DMS 273 treated with DMSO at 0.1 percent for 48 hours (cell line): ENCODE measurements around the gene STPG2.
A peak's percentile ranks its signal among the peaks of the same experiment; 100 is the strongest.

Experiments
- DNase-seq: peaks from one replicate; lab custom pipeline; 2025; lab: John Stamatoyannopoulos, UW

Gene STPG2

GRCh38 chr4:98143001-98143899 is at the start of gene STPG2:
TSS of gene STPG2 (minus strand) at chr4:98143476.
- DNase-seq, result peak; percentile 66

GRCh38 chr4:98185279-98185678 is 42.0 kb upstream of the STPG2 start:
- no peak for DNase-seq

- DNase-seq, result peak; percentile 19
Observed at GRCh38 chr4:98181809-98182208, 38.5 kb upstream of the STPG2 start.

- peak; percentile 58 for DNase-seq
Observed at GRCh38 chr4:98179951-98180350, 36.7 kb upstream of the STPG2 start.

GRCh38 chr4:98176531-98176930 is 33.3 kb upstream of the STPG2 start:
- no peak for DNase-seq

- DNase-seq, result no peak
Observed at GRCh38 chr4:98170035-98170434, 26.8 kb upstream of the STPG2 start.

- DNase-seq, result no peak
Observed at GRCh38 chr4:98166731-98167041, 23.4 kb upstream of the STPG2 start.

GRCh38 chr4:98166025-98166730 is 22.9 kb upstream of the STPG2 start:
- no peak for DNase-seq

GRCh38 chr4:98162696-98163095 is 19.4 kb upstream of the STPG2 start:
- no peak for DNase-seq

- DNase-seq, result no peak
Observed at GRCh38 chr4:98151145-98151924, 8.1 kb upstream of the STPG2 start.

GRCh38 chr4:98150092-98150761 is 7.0 kb upstream of the STPG2 start:
- DNase-seq, result no peak

GRCh38 chr4:98148856-98149255 is 5.6 kb upstream of the STPG2 start:
- no peak for DNase-seq

GRCh38 chr4:98126141-98126540 is 17.1 kb downstream of the STPG2 start:
- no peak for DNase-seq

GRCh38 chr4:98125585-98125984 is 17.7 kb downstream of the STPG2 start:
- no peak for DNase-seq

GRCh38 chr4:98117363-98117762 is 25.9 kb downstream of the STPG2 start:
- DNase-seq, result no peak

GRCh38 chr4:98113012-98113411 is 30.3 kb downstream of the STPG2 start:
- peak; percentile 36 for DNase-seq

- DNase-seq, result no peak
Observed at GRCh38 chr4:98110929-98111328, 32.3 kb downstream of the STPG2 start.

GRCh38 chr4:98110214-98110613 is 33.1 kb downstream of the STPG2 start:
- no peak for DNase-seq

GRCh38 chr4:98102660-98103059 is 40.6 kb downstream of the STPG2 start:
- DNase-seq, result no peak

GRCh38 chr4:98101988-98102387 is 41.3 kb downstream of the STPG2 start:
- DNase-seq, result no peak

- no peak for DNase-seq
Observed at GRCh38 chr4:98098764-98099163, 44.5 kb downstream of the STPG2 start.

GRCh38 chr4:98094118-98094517 is 49.2 kb downstream of the STPG2 start:
- DNase-seq, result no peak
